ENCODE results near the gene DYNC1H1.

GRCh38 chr14:102020058-102020971 is 55.9 kb downstream of the DYNC1H1 start:
- TF ChIP-seq POLR2A (IDR thresholded peaks at IDR 0.05; ENCODE audit: low read length) (no peak), GATA1 (IDR thresholded peaks at IDR 0.05; ENCODE audit: low read depth, low read length) (no peak)

Data from erythroblast (primary cell).